ENCODE measurements around the gene EDA.
"Not testable (repeated sequence)": the region's sequence is repeated elsewhere in the genome, so short reads cannot be mapped to it uniquely, and the experiment has no call there.

EDA gene

DNA sequence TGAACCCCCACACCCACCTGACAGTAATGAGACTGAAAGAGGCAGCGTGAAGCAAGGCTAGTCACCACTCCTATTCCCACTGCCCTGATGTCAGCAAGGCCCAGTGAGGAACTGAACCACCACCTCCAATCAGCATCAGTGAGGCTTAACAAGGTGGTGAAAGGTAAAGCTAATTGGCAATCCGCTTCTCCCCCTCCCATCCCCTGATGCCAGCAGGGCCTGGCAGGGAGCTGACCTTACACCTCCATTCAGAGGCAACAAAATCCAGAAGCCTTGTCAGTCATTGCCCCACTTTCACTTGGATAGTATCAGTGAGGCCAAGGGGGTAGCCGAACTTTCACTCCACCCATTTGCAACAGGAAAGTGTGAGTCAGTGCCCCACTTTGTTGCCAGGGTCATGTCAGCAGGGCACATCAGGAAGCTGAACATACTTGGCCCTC lies 373.1 kb downstream of the EDA start:
- no peak overlapping the region for H3K27ac ChIP-seq
- no peak for TF ChIP-seq ZFX (IDR thresholded peaks at IDR 0.05)

DNA sequence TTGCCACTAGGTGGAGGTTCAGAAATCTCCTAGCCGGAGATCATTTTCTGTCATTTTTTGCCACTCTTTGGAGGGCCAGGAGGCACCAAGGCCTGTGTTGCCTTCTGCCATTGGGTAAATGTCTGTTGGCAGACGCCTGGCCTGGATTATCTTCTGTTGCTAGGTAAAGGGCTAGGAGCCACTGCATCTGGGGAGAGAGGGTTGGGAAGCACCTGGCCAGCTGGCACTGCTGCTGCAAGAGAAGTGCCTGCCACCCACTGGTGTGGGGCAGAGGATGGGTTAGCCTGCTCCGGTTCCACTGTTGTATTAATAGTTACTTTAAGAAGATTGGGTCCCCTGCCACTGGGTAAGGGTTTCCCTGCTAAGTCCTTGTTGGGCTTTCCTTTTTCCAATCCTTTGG lies 375.8 kb downstream of the EDA start:
- no peak overlapping the region for H3K27ac ChIP-seq
- TF ChIP-seq ZFX (IDR thresholded peaks at IDR 0.05): no peak
- TF ChIP-seq, protein P1, sequence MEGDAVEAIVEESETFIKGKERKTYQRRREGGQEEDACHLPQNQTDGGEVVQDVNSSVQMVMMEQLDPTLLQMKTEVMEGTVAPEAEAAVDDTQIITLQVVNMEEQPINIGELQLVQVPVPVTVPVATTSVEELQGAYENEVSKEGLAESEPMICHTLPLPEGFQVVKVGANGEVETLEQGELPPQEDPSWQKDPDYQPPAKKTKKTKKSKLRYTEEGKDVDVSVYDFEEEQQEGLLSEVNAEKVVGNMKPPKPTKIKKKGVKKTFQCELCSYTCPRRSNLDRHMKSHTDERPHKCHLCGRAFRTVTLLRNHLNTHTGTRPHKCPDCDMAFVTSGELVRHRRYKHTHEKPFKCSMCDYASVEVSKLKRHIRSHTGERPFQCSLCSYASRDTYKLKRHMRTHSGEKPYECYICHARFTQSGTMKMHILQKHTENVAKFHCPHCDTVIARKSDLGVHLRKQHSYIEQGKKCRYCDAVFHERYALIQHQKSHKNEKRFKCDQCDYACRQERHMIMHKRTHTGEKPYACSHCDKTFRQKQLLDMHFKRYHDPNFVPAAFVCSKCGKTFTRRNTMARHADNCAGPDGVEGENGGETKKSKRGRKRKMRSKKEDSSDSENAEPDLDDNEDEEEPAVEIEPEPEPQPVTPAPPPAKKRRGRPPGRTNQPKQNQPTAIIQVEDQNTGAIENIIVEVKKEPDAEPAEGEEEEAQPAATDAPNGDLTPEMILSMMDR (conservative IDR thresholded peaks at IDR 0.05): no peak

DNA sequence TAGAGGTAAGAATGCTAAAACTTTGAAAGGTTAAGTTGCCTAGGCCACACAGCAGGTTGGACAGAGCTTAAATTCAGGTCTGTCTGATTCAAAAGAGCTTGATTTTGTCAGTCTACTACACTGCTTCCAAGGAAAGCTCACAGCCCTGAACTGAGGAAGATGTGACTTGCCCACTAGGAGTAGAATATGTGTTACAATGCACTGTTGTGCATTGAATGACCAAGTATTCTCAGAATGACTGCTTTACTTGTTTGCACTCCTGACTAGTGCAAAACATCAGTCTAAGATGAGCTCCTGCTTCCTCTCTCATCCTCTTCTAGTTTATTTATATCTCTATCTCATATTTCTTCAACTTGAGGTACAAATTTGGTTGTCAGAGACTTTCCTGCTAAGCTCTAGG lies 377.6 kb downstream of the EDA start:
- TF ChIP-seq, protein P1 (conservative IDR thresholded peaks at IDR 0.05): no peak
- no peak for TF ChIP-seq ZFX (IDR thresholded peaks at IDR 0.05)
- no peak overlapping the region for H3K27ac ChIP-seq

DNA sequence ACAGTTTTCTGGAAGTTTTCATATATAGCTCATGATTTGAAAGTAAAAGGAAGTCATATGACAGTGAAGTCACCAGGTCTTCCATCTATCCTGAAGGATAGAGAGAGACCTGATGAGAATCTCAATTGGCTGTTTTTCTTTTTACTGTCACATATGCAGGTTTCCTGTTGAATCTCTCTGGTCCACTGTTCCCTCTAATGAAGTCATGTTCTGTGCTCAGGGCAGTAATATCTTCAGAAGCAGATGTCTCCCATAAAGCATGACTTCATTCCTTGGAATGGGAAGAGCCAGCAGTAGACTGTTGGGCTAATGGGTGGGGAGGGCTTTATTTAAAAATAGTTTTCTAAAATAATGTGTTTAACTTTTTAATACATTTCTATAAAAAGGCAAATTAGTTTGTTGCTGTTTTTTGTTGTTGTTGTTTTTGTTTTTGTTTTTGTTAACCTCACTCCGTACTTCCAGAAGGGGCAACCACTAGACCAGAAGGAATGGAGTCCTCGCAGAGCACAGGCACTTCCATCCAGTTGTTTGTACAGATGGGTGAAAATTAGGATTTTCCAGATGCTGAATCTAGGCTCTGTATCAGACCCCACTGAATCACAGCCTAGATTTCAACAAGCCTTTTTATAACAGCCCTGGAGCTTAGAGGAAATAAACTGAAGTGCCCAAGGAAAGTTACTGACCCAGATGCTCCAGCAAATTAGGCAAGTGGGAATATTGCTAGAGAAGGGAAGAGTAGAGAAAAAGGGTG lies 379.6 kb downstream of the EDA start:
- TF ChIP-seq, protein P1 (conservative IDR thresholded peaks at IDR 0.05): no peak
- TF ChIP-seq ZFX (IDR thresholded peaks at IDR 0.05): no peak
- H3K27ac ChIP-seq: no peak overlapping the region

DNA sequence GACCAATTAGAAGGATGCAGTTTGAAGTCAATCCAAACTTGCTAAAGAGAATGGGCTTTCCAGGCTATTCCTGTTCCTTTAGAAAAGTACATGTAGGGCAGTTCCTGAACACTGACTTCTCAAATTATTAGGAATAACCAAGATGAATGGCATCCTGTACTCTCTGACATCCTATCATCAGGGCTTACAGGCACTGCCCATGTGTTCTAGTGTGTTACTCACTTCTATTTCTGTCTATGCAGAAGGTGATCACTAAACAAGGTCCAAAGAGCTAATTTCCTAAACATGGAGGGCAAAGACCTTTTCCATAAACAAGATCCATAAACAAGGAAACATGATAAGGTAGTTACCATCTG lies 380.2 kb downstream of the EDA start:
- TF ChIP-seq, protein P1 (conservative IDR thresholded peaks at IDR 0.05): no peak
- TF ChIP-seq ZFX (IDR thresholded peaks at IDR 0.05): no peak
- H3K27ac ChIP-seq: no peak overlapping the region

DNA sequence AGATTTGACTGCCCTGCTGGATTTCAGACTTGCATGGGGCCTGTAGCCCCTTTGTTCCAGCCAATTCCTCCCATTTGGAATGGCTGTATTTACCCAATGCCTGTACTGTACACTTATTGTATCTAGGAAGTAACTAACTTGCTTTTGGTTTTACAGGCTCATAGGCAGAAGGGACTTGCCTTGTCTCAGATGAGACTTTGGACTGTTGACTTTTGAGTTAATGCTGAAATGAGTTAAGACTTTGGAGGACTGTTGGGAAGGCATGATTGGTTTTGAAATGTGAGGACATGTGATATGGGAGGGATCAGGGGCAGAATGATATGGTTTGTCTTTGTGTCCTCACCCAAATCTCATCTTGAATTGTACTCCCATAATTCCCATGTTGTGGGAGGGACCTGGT lies 382.4 kb downstream of the EDA start:
- not testable (repeated sequence) for H3K27ac ChIP-seq

DNA sequence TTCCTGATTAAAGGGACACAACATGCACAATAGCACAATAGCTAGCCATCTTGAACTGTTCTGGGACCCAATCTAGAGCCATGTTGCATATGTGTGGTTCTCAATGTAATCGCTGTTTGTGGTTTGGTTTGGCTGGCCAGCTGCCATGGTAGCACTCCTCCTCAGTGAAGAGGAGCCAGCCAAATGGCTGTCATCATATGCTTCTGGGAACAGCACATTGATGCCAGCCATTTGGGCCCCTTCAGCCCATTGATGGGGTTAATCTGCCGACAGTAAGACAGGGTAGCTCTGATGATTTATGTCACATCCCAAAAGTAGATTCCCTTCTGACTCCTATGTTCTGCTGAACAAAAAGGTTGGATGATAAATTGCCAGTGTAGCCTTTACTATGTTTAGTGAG lies 385.4 kb downstream of the EDA start:
- no peak overlapping the region for H3K27ac ChIP-seq
- TF ChIP-seq, protein P1 (conservative IDR thresholded peaks at IDR 0.05): no peak
- TF ChIP-seq ZFX (IDR thresholded peaks at IDR 0.05): no peak

DNA sequence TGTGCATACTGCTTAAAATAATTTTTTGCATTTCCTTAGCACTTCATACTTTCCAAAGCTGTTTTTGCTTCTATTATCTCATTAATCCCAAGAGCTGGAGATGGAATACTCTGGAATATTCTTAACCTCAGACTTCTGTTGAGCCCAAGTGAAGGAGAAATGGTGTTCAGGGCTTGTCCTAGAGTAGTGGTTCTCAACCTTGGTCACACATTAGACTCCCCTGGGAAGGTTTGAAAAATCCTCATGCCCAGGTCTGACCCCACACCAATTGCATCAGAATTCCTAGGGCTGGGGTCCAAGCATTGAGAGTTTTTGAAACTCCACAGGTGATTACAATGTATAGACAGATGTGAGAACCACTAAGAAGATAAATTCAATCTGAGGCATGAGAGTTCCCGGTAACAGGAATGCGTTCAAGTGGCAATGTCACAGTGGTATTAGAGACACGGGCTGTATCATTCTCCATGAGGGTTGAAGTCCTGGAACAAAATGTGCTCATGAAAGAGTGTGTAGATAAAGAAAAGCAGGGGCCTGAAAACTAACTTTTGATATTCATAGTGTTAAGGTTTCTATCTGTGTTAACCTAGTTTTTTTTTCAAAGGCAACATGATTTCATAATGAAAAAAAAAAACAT lies 385.9 kb downstream of the EDA start:
- TF ChIP-seq ZFX (IDR thresholded peaks at IDR 0.05): no peak
- TF ChIP-seq, protein P1 (conservative IDR thresholded peaks at IDR 0.05): no peak
- no peak overlapping the region for H3K27ac ChIP-seq
